Skeletal muscle tissue (tissue), 4 donors: ENCODE data around the gene RHBDL1. TPM values are rescaled to one million over a fixed set of nuclear protein-coding genes. Genes with fewer than 3 reads are reported as not detected.

Experiments
- H3K27ac ChIP-seq: one replicate; pipeline ENCODE4 v1.7.0; 2013; ENCODE audit warnings: mild to moderate bottlenecking, low read depth, low read length, inconsistent platforms
- H3K27me3 ChIP-seq, 3 donors: one replicate each; pipeline ENCODE4 v1.7.0; 2013; ENCODE audit warnings: low read length in 3 of 3; ENCODE audit not compliant: control insufficient read depth in 3 of 3, insufficient read depth in 3 of 3
- H3K36me3 ChIP-seq, 3 donors: one replicate each; pipeline ENCODE4 v1.7.0; 2013; ENCODE audit warnings: low read length in 3 of 3; ENCODE audit not compliant: control insufficient read depth in 3 of 3, insufficient read depth in 3 of 3
- H3K4me1 ChIP-seq, 3 donors: one replicate each; pipeline ENCODE4 v1.7.0; 2013; ENCODE audit warnings: low read length in 3 of 3, mild to moderate bottlenecking in 3 of 3; ENCODE audit not compliant: control insufficient read depth in 3 of 3, insufficient read depth in 3 of 3
- H3K4me3 ChIP-seq, 3 donors: one replicate each; pipeline ENCODE4 v1.7.0; 2013; ENCODE audit warnings: low read length in 3 of 3
- H3K9ac ChIP-seq, 3 donors: one replicate each; pipeline ENCODE4 v1.7.0; 2013; ENCODE audit warnings: low read length in 3 of 3, mild to moderate bottlenecking in 3 of 3, moderate library complexity in 2 of 3, low read depth in 1 of 3
- H3K9me3 ChIP-seq, 3 donors: one replicate each; pipeline ENCODE4 v1.7.0; 2013; ENCODE audit warnings: low read length in 3 of 3; ENCODE audit not compliant: control insufficient read depth in 3 of 3
- total RNA-seq: library from RNA; depleted of rRNA; stranded (reverse); fragments of >200 nt; gene quantifications from one replicate; pipeline ENCODE4 v1.2.3, GENCODE V29; 2014
- donor health status: Osteomylitis.

The RHBDL1 gene
- total RNA-seq, 1 donor from 2014 or later = under 0.01 TPM

DNA sequence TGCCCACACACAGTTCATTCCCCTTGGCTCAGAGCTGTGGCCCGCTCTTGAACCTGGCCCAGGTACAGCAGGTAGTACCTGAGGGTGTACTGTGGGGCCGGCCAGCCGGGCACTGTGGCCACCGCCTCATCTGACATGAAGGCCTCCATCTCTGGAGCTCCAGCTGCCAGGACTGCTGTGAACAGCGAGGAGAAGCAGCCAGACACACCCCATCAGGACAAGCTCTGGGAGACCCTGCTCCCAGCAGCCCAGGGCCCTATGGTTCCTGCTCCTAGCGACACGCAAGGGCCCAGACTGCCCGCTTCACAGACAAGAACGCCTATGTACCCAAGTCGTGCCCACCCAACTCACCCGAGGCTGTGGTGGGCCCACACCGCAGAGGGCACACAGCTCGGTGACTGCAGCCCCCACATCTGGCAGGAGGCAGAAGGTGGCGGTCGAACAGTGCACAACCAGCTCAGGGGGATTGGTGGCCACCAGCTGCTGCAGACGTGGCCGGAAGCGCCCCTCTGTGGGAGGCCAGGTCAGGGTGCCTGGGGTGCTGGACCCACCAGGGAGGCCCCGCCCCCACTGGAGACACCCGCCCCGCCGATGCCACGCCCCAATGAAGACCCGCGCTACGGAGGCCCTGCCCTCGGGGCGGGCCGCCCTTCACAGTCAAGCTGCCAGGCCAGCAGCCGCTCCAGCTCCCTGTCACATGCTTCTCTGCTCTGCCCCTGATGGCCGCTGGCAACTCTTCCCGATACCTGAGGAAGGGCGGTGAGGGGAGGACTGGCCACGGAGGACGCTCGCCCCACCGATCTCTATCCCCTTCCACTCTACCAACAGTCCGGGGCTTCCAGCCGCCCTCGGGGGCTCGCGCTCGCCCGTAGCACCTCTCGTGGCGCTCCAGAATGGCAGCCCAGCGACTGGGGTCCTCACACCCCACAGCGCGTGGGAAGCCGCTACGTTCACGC is 3.7 kb downstream of the RHBDL1 start:
- H3K27me3 ChIP-seq = peaks cover 0 to 16% (median 7%) of the 10 kb centered on the region in 3 donors
- H3K9ac ChIP-seq = peak overlapping the region; percentile 51 to 75 (median 56)
- peak overlapping the region; percentile 71 for H3K27ac ChIP-seq
- H3K9me3 ChIP-seq = no peaks in the 10 kb centered on the region
- H3K4me1 ChIP-seq = peaks cover 37 to 48% (median 46%) of the 10 kb centered on the region in 3 donors
- H3K36me3 ChIP-seq = peaks cover 16 to 19% (median 18%) of the 10 kb centered on the region in 3 donors
- H3K4me3 ChIP-seq = peak overlapping the region; percentile 63 to 70 (median 69)

- H3K36me3 ChIP-seq = peaks cover 16 to 19% (median 18%) of the 10 kb centered on the region in 3 donors
- H3K4me1 ChIP-seq = peaks cover 43 to 51% (median 48%) of the 10 kb centered on the region in 3 donors
- no peaks in the 10 kb centered on the region for H3K9me3 ChIP-seq
- H3K9ac ChIP-seq = peak within 1 kb of the TSS; percentile 86 to 93 (median 88)
- peaks cover 0 to 13% (median 3%) of the 10 kb centered on the region in 3 donors for H3K27me3 ChIP-seq
- H3K4me3 ChIP-seq = peak within 1 kb of the TSS; percentile 81 to 86 (median 85)
- peak within 1 kb of the TSS; percentile 79 for H3K27ac ChIP-seq
These were observed 4.5 kb downstream of the RHBDL1 start, which contains the start of gene STUB1 for GRCh38 chr16:679814-680624. Gene STUB1, plus strand, starts transcription at chr16:680410. Its CDS starts 116 bp downstream, at chr16:680526.

DNA sequence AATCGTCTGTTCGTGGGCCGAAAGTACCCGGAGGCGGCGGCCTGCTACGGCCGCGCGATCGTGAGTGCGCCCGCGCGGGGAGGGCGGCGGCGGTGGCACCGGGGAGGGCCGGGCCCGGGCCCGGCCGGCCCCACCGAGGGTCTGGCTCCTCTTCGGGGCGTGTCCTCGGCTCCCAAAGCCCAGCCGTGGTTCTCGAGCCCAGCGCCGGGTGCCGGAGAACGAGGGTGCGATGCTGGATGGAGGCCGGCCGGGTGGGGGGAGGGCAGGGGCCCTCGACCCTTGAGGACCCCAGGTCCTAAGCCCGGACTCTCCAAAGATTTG is 5.1 kb downstream of the RHBDL1 start:
- Histone ChIP-seq H3K9ac (peak overlapping the region; percentile 86 to 93 (median 88)), H3K36me3 (peaks cover 16 to 23% (median 22%) of the 10 kb centered on the region in 3 donors), H3K9me3 (no peaks in the 10 kb centered on the region), H3K4me1 (peaks cover 43 to 52% (median 50%) of the 10 kb centered on the region in 3 donors), H3K27ac (peak overlapping the region; percentile 79), H3K4me3 (peak overlapping the region; percentile 81 to 86 (median 85)), H3K27me3 (peaks cover 0 to 9% (median 0%) of the 10 kb centered on the region in 3 donors)

- Histone ChIP-seq H3K9ac (peak overlapping the region; percentile 86 to 93 (median 88)), H3K27ac (peak overlapping the region; percentile 79), H3K4me1 (peaks cover 47 to 55% (median 50%) of the 10 kb centered on the region in 3 donors)
These were observed 5.7 kb downstream of the RHBDL1 start for GRCh38 chr16:680967-681745.

DNA sequence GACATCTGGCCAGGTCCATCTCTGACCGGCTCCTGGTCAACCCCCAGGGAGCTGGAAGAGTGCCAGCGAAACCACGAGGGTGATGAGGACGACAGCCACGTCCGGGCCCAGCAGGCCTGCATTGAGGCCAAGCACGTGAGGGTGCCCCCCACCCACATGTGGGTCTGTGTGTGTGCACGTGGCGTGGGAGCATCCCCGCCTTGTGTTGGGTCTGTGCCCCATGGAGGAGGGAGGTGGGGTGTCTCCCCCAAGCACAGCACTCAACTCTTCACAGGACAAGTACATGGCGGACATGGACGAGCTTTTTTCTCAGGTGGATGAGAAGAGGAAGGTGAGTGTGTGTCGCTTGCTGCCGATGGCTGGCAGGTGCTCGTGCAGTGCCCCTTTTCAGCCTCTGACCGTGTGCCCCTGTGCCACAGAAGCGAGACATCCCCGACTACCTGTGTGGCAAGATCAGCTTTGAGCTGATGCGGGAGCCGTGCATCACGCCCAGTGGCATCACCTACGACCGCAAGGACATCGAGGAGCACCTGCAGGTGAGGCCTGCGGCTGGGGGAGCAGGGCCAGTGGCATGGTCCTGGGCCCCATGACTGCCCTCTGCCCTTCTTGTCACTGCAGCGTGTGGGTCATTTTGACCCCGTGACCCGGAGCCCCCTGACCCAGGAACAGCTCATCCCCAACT is 6.4 kb downstream of the RHBDL1 start:
- Histone ChIP-seq H3K9ac (peak overlapping the region in 1 of 3 donors; percentile 93), H3K9me3 (no peaks in the 10 kb centered on the region), H3K36me3 (peaks cover 16 to 27% (median 26%) of the 10 kb centered on the region in 3 donors), H3K4me1 (peaks cover 48 to 60% (median 50%) of the 10 kb centered on the region in 3 donors), H3K27ac (no peak overlapping the region), H3K27me3 (peaks cover 0 to 4% (median 0%) of the 10 kb centered on the region in 3 donors), H3K4me3 (peak overlapping the region; percentile 10 to 86 (median 85))

More at GRCh38 chr16:680967-681745, 5.7 kb downstream of the RHBDL1 start:
- peak overlapping the region; percentile 81 to 86 (median 85) for H3K4me3 ChIP-seq
- H3K27me3 ChIP-seq = peaks cover 0 to 7% (median 0%) of the 10 kb centered on the region in 3 donors
- no peaks in the 10 kb centered on the region for H3K9me3 ChIP-seq
- peaks cover 16 to 23% (median 22%) of the 10 kb centered on the region in 3 donors for H3K36me3 ChIP-seq

DNA sequence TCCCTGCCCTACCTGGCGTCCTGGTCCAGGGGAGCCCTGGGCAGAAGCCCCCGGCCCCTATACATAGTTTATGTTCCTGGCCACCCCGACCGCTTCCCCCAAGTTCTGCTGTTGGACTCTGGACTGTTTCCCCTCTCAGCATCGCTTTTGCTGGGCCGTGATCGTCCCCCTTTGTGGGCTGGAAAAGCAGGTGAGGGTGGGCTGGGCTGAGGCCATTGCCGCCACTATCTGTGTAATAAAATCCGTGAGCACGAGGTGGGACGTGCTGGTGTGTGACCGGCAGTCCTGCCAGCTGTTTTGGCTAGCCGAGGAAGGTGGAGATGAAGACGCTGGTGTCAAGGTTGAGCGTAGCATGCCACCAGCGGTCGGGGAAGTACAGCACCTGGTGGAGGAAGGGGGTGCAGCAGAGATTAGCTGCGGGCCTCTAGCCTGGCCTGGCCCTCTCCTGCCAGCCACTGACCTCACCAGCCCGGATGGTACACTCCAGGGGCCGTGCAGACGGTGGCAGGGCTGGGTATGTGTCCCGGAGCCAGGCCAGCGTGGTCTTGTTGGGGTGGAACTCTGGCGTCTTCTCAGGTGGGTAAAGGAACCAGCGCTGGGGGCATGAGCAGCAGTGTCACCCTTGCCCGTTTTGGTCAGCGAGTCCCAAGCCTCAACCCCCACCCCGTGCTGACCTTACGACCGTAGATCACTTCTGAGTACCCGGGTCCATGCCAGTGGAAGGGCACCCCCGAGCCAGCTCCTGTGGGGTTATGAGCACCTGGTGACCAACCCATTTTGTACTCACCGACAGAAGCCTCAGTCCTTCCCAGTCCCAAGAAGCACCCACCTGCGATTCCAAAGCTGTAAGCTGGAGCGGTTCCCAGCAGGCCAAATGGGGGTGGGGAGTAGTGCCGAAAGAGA is 7.3 kb downstream of the RHBDL1 start:
- Histone ChIP-seq H3K9ac (peak overlapping the region in 1 of 3 donors; percentile 79), H3K36me3 (peaks cover 21 to 35% (median 26%) of the 10 kb centered on the region in 3 donors), H3K27me3 (no peaks in the 10 kb centered on the region), H3K9me3 (no peaks in the 10 kb centered on the region), H3K4me3 (peak overlapping the region in 2 of 3 donors; percentile 81 to 87), H3K27ac (no peak overlapping the region), H3K4me1 (peaks cover 48 to 69% (median 50%) of the 10 kb centered on the region in 3 donors)

GRCh38 chr16:683396-684070 is 8.1 kb downstream of the RHBDL1 start:
- no peaks in the 10 kb centered on the region for H3K9me3 ChIP-seq
- H3K9ac ChIP-seq = peak overlapping the region; percentile 33 to 79 (median 62)
- H3K27me3 ChIP-seq = no peaks in the 10 kb centered on the region
- no peak overlapping the region for H3K27ac ChIP-seq
- H3K4me1 ChIP-seq = peaks cover 50 to 75% (median 52%) of the 10 kb centered on the region in 3 donors
- H3K36me3 ChIP-seq = peaks cover 22 to 37% (median 26%) of the 10 kb centered on the region in 3 donors
- H3K4me3 ChIP-seq = peak overlapping the region; percentile 59 to 87 (median 81)
